ENCODE results near the gene OR2V1.
"Not testable (repeated sequence)": the region's sequence is repeated elsewhere in the genome, so short reads cannot be mapped to it uniquely, and the experiment has no call there.

OR2V1 gene

DNA sequence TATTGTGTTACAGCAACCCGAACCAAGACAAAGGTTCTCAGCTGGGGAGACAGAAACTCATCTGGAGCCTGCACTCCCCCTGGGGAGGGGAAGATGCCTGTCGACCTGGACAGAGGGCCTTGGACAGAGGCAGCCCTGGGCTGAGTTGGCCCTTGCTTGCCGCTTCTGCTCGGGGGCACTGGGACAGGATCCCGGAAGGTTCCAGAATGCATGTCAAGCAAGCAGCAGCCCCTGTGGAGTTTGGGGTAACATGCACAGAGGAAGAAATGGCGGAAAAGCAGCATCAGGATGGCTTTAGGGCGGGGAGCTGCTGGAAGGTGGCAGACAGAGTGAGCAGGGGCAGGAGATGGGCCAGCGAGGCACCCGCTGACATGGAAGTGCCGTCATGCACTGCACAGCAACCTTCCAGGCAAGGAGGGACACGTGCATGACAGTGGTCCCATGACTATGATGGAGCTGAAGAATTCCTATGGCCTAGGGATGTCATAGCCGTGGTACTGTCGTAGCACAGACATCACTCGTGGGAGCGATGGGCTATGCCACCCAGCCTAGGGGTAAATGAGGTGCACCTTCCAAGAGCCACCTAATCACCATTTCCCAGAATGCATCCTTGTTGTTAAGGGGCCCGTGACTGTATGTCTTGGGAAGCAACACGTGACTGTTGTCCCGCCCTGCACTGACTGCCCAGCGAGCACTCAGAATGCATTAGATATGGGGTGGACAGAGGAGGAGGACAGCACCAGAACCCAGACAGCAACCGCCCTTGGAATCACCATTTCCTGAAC, 26.2 kb downstream of the OR2V1 start:
- DNase-seq (ENCODE audit: extremely low read depth in 1 of 2, low read depth in 1 of 2) = not testable (repeated sequence)

DNA sequence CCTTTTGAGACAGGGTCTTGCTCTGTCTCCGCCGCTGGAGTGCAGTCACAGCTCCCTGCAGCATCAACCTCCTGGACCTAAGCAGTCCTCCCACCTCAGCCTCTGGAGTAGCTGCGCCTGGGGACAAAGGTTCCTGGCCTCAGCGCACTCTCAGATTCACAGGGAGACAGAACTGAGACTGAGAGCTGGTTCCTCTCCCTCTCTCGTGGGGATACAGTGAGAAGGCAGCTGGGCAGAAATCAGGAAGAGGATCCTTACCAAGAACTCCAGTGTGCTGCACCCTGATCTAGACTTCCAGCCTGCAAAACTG, 26.8 kb downstream of the OR2V1 start:
- DNase-seq (ENCODE audit: extremely low read depth in 1 of 2, low read depth in 1 of 2) = not testable (repeated sequence)

- DNase-seq (ENCODE audit: extremely low read depth in 1 of 2, low read depth in 1 of 2) = not testable (repeated sequence)
These were observed 28.9 kb downstream of the OR2V1 start for GRCh38 chr5:181101930-181102674.

DNA sequence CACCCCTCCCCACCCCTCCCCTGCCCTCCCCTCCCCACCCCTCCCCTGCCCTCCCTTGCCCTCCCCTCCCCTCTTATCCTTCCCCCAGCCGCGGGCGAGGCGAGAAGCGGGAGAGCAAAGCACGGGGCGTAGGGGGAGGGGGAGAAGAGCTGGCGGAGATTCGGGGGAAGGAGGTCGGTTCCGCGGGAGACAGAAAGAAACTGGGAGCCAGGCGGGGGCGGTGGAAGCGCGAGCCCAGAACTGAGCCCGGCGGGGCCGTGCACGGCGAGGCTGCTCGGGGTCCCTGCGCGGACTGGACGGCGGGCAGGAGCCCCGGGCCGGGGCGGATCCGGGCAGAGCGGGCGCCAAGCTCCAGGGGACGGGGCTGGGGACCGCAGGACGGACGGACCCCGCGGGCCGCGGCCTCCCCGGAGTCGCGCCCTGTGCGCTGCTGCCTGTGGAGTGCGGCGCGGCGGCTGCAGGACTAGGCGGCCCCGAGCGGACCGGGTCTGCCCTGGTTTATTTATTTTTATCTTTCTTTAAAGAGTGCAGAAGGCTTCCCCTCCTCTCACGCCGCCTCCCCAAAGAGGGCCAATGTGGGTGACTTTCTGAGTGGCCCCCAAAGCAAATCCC, 29.8 kb downstream of the OR2V1 start:
- not testable (repeated sequence) for DNase-seq (ENCODE audit: extremely low read depth in 1 of 2, low read depth in 1 of 2)

GRCh38 chr5:181100121-181100875, 30.7 kb downstream of the OR2V1 start:
- no peak for DNase-seq (ENCODE audit: extremely low read depth in 1 of 2, low read depth in 1 of 2)

DNA sequence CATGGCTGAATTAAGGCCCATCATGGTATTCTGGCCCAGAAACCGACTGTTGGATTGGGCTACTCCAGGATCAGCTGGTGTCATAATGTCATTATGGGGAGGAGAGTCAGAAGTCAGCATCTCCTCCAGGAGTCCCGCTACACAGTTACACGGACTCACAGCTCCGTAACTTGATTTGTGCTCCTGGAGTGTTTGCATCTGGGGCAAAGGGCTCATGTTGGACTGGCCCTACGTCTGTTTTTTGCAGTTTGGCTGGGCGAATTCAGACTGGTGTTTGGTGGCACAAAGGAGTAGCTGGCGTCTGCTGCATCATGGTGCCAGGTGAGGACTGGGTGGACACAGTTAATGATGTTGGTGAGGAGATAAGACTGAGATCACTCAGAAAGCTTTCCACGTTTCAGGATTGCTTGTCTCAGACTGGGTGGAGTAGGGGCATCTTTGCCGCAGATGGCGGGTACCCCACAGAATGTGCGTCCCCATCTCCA, 31.3 kb downstream of the OR2V1 start:
- DNase-seq (ENCODE audit: extremely low read depth in 1 of 2, low read depth in 1 of 2) = no peak

GRCh38 chr5:181098762-181099601, 32.0 kb downstream of the OR2V1 start:
- no peak for DNase-seq (ENCODE audit: extremely low read depth in 1 of 2, low read depth in 1 of 2)

DNA sequence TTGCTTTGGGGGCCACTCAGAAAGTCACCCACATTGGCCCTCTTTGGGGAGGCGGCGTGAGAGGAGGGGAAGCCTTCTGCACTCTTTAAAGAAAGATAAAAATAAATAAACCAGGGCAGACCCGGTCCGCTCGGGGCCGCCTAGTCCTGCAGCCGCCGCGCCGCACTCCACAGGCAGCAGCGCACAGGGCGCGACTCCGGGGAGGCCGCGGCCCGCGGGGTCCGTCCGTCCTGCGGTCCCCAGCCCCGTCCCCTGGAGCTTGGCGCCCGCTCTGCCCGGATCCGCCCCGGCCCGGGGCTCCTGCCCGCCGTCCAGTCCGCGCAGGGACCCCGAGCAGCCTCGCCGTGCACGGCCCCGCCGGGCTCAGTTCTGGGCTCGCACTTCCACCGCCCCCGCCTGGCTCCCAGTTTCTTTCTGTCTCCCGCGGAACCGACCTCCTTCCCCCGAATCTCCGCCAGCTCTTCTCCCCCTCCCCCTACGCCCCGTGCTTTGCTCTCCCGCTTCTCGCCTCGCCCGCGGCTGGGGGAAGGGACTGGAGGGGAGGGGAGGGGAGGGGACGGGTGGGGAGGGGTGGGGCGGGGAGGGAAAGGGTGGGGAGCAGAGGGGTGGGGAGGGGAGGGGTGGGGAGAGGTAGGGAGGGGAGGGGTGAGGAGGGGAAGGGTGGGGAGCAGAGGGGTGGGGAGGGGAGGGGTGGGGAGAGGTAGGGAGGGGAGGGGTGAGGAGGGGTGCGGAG, 33.0 kb downstream of the OR2V1 start:
- DNase-seq (ENCODE audit: extremely low read depth in 1 of 2, low read depth in 1 of 2) = not testable (repeated sequence)

- DNase-seq (ENCODE audit: extremely low read depth in 1 of 2, low read depth in 1 of 2) = not testable (repeated sequence)
These were observed 33.6 kb downstream of the OR2V1 start for GRCh38 chr5:181097383-181097753.

- not testable (repeated sequence) for DNase-seq (ENCODE audit: extremely low read depth in 1 of 2, low read depth in 1 of 2)
These were observed 34.1 kb downstream of the OR2V1 start for GRCh38 chr5:181096721-181097382.

DNA sequence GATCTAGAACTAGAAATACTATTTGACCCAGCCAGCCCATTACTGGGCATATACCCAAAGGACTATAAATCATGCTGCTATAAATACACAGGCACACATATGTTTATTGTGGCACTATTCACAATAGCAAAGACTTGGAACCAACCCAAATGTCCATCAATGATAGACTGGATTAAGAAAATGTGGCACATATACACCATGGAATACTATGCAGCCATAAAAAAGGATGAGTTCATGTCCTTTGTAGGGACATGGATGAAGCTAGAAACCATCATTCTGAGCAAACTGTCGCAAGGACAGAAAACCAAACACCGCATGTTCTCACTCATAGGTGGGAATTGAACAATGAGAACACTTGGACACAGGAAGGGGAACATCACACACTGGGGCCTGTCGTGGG, 35.8 kb downstream of the OR2V1 start:
- DNase-seq (ENCODE audit: extremely low read depth in 1 of 2, low read depth in 1 of 2) = not testable (repeated sequence)

DNA sequence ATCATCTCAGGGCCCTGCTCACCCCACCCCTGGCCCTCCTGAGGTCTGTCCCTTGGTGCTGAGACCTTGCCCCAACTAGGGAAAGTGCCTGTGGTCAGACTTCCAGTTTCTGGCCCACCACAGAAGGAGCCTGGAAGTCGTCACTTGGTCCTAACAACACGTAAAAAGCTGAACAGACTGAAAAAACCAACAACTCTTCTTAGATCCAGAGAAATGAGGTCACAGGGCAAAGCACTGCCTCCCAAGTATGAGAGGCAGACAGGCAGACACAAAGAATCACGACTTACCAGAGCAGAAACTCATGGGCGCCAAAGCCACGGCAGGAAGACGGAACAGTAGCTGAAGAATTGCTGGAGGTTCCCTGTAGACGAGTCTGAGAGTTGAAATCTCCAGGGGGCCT, 38.5 kb downstream of the OR2V1 start:
- DNase-seq (ENCODE audit: extremely low read depth in 1 of 2, low read depth in 1 of 2) = no peak

DNA sequence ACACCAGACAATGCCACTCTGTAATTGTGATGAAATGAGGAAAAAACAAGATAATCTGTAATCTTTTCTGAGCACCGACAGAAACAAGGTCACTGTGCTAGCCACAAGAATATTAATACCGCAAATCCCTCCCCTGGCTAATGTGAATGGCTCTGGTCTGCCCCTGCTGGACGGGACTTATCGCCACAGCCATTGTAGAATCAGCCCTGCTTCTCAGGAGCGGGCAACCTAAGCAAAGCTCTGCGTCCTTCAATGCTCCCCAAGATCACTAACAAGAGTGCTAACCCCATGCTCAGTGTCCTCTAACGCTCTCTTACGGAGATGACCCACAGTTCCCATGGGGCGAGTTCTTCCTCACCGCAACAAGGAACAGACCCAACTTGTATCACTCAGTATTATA, 42.7 kb downstream of the OR2V1 start:
- no peak for DNase-seq (ENCODE audit: extremely low read depth in 1 of 2, low read depth in 1 of 2)

DNA sequence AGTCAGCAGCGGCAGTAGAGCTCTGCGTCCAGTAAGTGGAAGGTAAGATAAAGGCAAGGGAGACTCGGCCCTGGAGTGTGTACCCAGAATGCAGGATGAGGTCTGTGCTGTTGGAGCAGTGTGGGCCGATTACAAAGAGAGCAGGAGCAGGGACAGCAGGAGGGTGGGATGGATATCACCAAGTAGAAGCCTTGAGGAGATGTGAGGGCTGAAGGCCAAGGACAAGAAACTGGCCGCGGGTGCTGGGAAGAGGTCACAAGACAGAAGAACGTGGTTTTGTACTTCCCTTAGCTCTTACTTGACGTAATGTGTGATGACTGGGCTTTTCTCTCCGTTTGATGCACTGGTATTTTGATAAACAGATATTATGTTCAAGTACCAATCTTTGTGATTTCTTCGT, 43.7 kb downstream of the OR2V1 start:
- no peak for DNase-seq (ENCODE audit: extremely low read depth in 1 of 2, low read depth in 1 of 2)

GRCh38 chr5:181086884-181087205, 44.1 kb downstream of the OR2V1 start:
- no peak for DNase-seq (ENCODE audit: extremely low read depth in 1 of 2, low read depth in 1 of 2)

GRCh38 chr5:181086026-181086883, 44.7 kb downstream of the OR2V1 start:
- no peak for DNase-seq (ENCODE audit: extremely low read depth in 1 of 2, low read depth in 1 of 2)

GRCh38 chr5:181084621-181085195, 46.3 kb downstream of the OR2V1 start:
- DNase-seq (ENCODE audit: extremely low read depth in 1 of 2, low read depth in 1 of 2) = no peak

DNA sequence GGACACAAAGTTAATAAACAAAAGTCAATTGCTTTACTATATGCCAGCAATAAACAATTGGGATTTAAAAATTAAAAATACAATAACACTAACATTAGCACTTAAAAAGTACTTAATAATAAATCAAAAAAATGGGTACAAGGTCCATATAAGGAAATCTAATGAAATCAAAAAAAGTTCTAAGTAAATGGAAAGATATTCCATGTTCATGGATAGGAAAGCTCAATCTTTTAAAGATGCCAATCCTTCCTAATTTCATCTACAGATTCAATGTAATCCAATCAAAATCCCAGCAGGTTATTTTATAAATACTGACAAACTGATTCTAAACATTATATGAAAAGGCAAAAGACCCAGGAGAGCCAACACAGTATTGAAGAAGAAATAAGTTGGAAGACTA, 49.0 kb downstream of the OR2V1 start:
- DNase-seq (ENCODE audit: extremely low read depth in 1 of 2, low read depth in 1 of 2) = no peak
